Measurements from ENCODE around the gene FXYD1.

The FXYD1 gene

DNA sequence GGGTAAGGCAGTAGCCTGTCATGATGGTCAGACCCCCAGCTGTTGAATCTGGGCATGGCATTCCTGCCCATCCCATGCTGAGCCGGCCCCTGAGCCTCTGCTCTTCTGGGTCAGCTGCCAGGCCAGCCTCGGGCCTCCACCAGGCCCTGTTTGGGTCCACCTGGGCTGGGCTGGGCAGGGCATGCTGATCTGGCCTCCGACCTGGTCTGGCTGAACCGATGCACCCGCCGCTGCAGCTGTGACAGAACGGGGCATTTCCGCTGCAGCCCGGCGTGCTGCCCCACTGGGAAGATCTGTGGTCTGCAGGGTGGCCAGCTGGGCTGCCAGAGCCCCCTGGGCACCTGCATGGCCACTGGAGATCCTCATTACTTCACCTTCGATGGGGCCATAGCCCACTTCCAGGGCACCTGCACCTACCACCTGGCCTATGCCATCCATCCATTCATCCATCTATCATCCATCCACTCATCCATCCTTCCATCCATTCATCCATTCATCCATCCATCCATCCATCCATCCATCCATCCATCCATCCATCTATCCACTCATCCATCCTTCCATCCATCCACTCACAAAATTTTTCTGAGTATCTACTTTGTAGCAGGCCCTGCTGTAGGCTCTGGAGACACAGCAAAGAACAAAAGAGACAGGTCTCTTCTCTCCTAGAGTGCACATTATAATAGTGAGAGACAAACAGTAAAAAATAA lies 44.5 kb upstream of the FXYD1 start:
- Histone ChIP-seq H3K9me3 (ENCODE audit: severe bottlenecking) (no peaks in the 10 kb centered on the region), H3K4me3 (ENCODE audit: low read depth, low read length) (no peak overlapping the region), H3K27ac (no peak overlapping the region), H3K36me3 (no peaks in the 10 kb centered on the region), H3K27me3 (ENCODE audit: insufficient read depth, low read depth, severe bottlenecking) (no peaks in the 10 kb centered on the region)
- TF ChIP-seq, protein P1, sequence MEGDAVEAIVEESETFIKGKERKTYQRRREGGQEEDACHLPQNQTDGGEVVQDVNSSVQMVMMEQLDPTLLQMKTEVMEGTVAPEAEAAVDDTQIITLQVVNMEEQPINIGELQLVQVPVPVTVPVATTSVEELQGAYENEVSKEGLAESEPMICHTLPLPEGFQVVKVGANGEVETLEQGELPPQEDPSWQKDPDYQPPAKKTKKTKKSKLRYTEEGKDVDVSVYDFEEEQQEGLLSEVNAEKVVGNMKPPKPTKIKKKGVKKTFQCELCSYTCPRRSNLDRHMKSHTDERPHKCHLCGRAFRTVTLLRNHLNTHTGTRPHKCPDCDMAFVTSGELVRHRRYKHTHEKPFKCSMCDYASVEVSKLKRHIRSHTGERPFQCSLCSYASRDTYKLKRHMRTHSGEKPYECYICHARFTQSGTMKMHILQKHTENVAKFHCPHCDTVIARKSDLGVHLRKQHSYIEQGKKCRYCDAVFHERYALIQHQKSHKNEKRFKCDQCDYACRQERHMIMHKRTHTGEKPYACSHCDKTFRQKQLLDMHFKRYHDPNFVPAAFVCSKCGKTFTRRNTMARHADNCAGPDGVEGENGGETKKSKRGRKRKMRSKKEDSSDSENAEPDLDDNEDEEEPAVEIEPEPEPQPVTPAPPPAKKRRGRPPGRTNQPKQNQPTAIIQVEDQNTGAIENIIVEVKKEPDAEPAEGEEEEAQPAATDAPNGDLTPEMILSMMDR (IDR thresholded peaks at IDR 0.05; ENCODE audit: low read depth, low read length) = no peak
- no peak for DNase-seq

DNA sequence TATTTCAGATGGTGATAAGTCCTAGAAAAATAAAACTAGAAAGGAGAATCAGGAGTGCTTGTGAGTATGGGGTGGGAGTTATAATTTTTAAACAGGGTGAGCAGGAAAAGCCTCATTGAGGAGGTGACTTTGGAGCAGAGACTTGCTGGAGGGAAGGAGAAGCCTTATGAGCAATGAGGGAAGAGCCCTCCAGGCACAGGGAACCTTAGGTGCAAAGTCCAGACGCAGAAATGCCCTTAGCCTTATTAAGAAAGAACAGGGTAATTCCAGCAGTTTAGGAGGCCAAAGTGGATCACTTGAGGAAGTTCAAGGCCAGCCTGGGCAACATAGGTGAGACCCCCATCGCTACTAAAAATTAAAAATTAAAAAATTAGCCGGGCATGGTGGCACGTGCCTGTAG lies 44.0 kb upstream of the FXYD1 start:
- DNase-seq = no peak
- Histone ChIP-seq H3K27ac (peak overlapping the region; percentile 87), H3K4me3 (ENCODE audit: low read depth, low read length) (no peak overlapping the region), H3K9me3 (ENCODE audit: severe bottlenecking) (no peaks in the 10 kb centered on the region), H3K36me3 (no peaks in the 10 kb centered on the region), H3K27me3 (ENCODE audit: insufficient read depth, low read depth, severe bottlenecking) (no peaks in the 10 kb centered on the region)
- TF ChIP-seq, protein P1 (IDR thresholded peaks at IDR 0.05; ENCODE audit: low read depth, low read length) = no peak

DNA sequence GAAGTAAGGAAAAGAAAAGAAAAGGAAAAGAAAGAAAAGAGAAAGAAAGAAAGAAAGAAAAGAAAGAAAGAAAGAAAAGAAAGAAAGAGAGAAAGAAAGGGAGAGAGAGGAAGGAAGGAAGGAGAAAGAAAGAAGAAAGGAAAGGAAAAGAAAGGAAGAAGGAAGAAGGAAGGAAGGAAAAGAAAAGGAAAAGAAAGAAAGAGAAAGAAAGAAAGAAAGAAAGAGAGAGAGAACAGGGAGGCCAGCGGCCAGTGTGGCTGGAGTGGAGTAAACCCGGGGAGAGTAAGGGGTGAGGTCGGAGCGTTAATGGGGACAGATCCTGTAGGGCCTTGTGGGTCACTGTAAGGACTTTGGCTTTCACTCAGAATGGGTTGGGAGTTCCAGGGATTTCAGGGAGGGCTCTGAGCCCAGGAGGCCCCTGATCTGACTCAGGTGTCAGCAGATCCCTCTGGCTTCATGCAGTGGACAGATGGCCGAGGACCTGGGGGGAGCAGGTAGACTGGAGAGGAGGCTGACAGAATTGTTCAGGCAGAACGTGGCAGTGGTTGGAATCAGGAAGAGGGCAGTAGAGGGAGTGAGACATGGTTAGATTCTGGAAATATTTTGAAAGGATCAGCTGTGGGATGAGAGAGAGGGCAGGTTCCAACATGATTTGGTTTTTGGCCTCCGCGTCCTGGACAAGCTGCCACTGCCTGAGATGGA lies 42.8 kb upstream of the FXYD1 start:
- H3K27ac ChIP-seq = peak overlapping the region; percentile 87
- peak; percentile 96 for DNase-seq
- H3K9me3 ChIP-seq (ENCODE audit: severe bottlenecking) = no peaks in the 10 kb centered on the region
- peak overlapping the region; percentile 11; the same call in 1 of the 2 replicates for H3K4me3 ChIP-seq (ENCODE audit: low read depth, low read length)
- no peaks in the 10 kb centered on the region for H3K36me3 ChIP-seq
- H3K27me3 ChIP-seq (ENCODE audit: insufficient read depth, low read depth, severe bottlenecking) = no peaks in the 10 kb centered on the region
- TF ChIP-seq, protein P1 (IDR thresholded peaks at IDR 0.05; ENCODE audit: low read depth, low read length) = peak; percentile 19; the same call in 1 of the 2 replicates

DNA sequence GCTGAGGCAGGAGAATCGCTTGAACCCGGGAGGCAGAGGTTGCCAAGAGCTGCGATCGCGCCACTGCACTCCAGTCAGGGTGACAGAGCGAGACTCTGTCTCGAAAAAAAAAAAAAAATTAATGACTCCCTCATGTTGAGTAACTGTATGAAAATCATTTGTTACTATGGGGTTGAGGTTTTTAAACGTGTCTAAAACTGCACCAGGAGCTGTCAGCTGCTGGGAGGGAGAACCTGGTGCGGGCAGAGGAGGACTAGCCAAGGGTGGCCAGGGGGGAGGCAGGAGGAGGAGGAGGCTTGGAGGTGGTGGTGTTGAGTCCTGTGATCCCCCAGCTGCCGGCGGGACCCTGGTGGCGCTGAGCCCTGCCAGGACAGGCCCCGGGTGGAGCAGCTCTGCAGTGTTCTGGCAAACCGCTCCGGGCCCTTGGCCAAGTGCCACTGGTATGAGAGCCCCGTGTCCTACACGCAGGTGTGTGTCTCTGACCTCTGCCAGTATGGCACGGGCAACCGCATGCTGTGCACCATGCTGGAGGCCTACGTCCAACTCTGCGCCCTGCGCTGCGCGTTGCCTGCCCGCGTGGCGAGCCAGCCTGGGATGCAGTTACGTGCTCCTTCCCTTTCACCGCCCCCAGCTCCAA lies 40.1 kb upstream of the FXYD1 start:
- Histone ChIP-seq H3K36me3 (no peaks in the 10 kb centered on the region), H3K9me3 (ENCODE audit: severe bottlenecking) (no peaks in the 10 kb centered on the region), H3K27ac (no peak overlapping the region), H3K4me3 (ENCODE audit: low read depth, low read length) (no peak overlapping the region), H3K27me3 (ENCODE audit: insufficient read depth, low read depth, severe bottlenecking) (no peaks in the 10 kb centered on the region)
- TF ChIP-seq, protein P1 (IDR thresholded peaks at IDR 0.05; ENCODE audit: low read depth, low read length) = no peak
- DNase-seq = no peak

DNA sequence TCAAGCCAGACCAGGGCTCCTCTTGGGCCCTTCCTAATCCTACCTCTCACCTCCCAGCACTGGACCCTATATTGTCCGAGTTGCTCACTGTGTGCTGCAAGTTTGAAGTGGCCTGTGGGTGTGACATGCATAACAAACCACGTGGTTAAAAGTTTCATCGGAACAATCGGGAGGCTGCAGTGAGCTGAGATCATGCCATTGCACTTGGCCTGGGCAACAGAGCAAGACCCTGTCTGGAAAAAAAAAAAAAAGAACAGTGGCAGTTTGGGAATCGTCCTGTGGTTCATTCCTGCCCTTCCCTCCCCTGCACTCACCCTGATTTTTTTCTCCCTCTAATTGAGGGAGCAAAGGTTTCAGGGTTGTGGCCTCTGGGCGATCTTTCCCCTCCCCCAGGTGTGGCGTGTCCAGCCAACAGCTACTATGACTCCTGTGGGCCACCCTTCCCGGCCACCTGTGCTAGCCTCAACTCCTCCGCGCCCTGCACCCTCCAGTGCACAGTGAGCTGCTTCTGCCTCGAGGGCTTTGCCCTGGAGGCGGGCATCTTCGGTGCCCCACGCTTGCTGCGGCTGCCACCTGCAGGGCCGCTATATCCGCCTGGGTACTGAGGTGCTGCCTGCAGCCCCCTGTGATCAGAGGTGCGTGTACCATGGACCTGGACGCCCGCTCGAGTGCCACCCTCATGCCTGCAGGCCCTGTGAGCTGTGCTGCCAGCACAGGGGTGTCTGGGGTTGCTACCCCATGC lies 39.3 kb upstream of the FXYD1 start:
- TF ChIP-seq, protein P1 (IDR thresholded peaks at IDR 0.05; ENCODE audit: low read depth, low read length) = no peak
- H3K27me3 ChIP-seq (ENCODE audit: insufficient read depth, low read depth, severe bottlenecking) = no peaks in the 10 kb centered on the region
- H3K36me3 ChIP-seq = no peaks in the 10 kb centered on the region
- H3K27ac ChIP-seq = no peak overlapping the region
- H3K9me3 ChIP-seq (ENCODE audit: severe bottlenecking) = no peaks in the 10 kb centered on the region
- no peak overlapping the region for H3K4me3 ChIP-seq (ENCODE audit: low read depth, low read length)
- no peak for DNase-seq

All from WERI-Rb-1 (cell line).